GM12892 (cell line): ENCODE data around the gene SUCO.

Experiments
- POLR2A ChIP-seq: IDR thresholded peaks from 2 replicates; pipeline ENCODE4 v1.6.1; 2011; ENCODE audit warnings: low read depth, low read length, control low read depth
- TAF1 ChIP-seq: IDR thresholded peaks from 2 replicates; pipeline ENCODE4 v1.6.1; 2011; ENCODE audit warnings: low read depth, mild to moderate bottlenecking, control low read depth, low read length, borderline replicate concordance

GRCh38 chr1:172549621-172550280, 16.8 kb downstream of the SUCO start:
- TF ChIP-seq POLR2A (no peak), TAF1 (no peak)
